Heart right ventricle (tissue), 16 donors: ENCODE results near the gene MRPL47. TPM values are rescaled to one million over a fixed set of nuclear protein-coding genes. Genes with fewer than 3 reads are reported as not detected.
A peak's percentile ranks its signal among the peaks of the same experiment; 100 is the strongest.

Source experiments
- ATAC-seq, 8 donors: fragments of 200-7000 bp; cut with Tn5 transposase; one replicate each; pipeline ENCODE4 v1.9.1; 2020; ENCODE audit warnings: mild to moderate bottlenecking in 8 of 8, moderate library complexity in 8 of 8, moderate number of reproducible peaks in 1 of 8
- DNase-seq, 2 donors: peaks; one replicate each; pipeline ENCODE4 v3.0.0-alpha.2; 2020
- H3K27ac ChIP-seq, 10 donors: fragments of 200-600 bp; sonication (generic) in 2 of 10; one replicate each; pipeline versions ENCODE4 v1.5.0 to v1.8.0; 2020 to 2022; ENCODE audit warnings: mild to moderate bottlenecking in 3 of 10
- H3K27me3 ChIP-seq, 7 donors: fragments of 200-600 bp; one replicate each; pipeline ENCODE4 v1.8.0; 2021 to 2022; ENCODE audit warnings: mild to moderate bottlenecking in 2 of 7
- H3K36me3 ChIP-seq, 9 donors: fragments of 200-600 bp; sonication (generic) in 1 of 9; one replicate each; pipeline versions ENCODE4 v1.5.0 to v1.8.0; 2020 to 2022; ENCODE audit warnings: mild to moderate bottlenecking in 2 of 9
- H3K4me1 ChIP-seq, 9 donors: fragments of 200-600 bp; sonication (generic) in 1 of 9; one replicate each; pipeline versions ENCODE4 v1.5.0 to v1.8.0; 2020 to 2022; ENCODE audit warnings: mild to moderate bottlenecking in 4 of 9
- H3K4me3 ChIP-seq, 10 donors: fragments of 200-600 bp; sonication (generic) in 2 of 10; one replicate each; pipeline versions ENCODE4 v1.5.0 to v1.8.0; 2020 to 2022; ENCODE audit warnings: mild to moderate bottlenecking in 7 of 10, moderate library complexity in 2 of 10
- H3K9me3 ChIP-seq, 11 donors: fragments of 200-600 bp in 10 of 11; sonication (generic) in 2 of 11; one replicate each; pipeline versions ENCODE4 v1.5.0 to v1.8.0; 2013 to 2022; ENCODE audit warnings: mild to moderate bottlenecking in 2 of 11, control low read depth in 1 of 11, moderate library complexity in 1 of 11
- WGBS, 2 donors: extraction: QIAGEN DNeasy Blood & Tissue Kit; methylation state at CpG; one replicate each; pipeline ENCODE4 v1.1.7; 2013; ENCODE audit warnings: inconsistent platforms in 1 of 2; 5-methylcytosine and 5-hydroxymethylcytosine counted together
- intact Hi-C, 10 donors: fragments of 100-400 bp; cut with DNase I; formaldehyde crosslinking; loops; one replicate each; pipeline versions ENCODE4 v1.11.1 to v1.14.2; 2022
- polyA plus RNA-seq, 2 donors: library from polyadenylated mRNA; stranded (reverse); fragments of 200-250 nt; gene quantifications; one replicate each; pipeline ENCODE4 v1.2.3, GENCODE V29; 2013
- total RNA-seq, 10 donors: library from RNA; stranded (reverse); fragmentation: NEBNext Ultra II Directional in 3 of 10; extraction: Animal tissue kit (Norgen Biotek cat#: 25700) in 3 of 10; gene quantifications; one replicate each; pipeline versions ENCODE4 v1.2.1 to v1.2.4, GENCODE V29; 2021 to 2023
- TF ChIP-seq, protein P1 (sequence below), 9 donors: fragments of 200-600 bp; sonication (generic) in 2 of 9; IDR thresholded peaks; one replicate each; pipeline versions ENCODE4 v1.5.0 to v1.8.0; 2021 to 2022; ENCODE audit warnings: antibody characterized with exemption in 9 of 9, mild to moderate bottlenecking in 5 of 9, moderate library complexity in 1 of 9
- donor health status: Arrhythmogenic right ventricular cardiomyopathy.
- donor health status: ischemic (EF 13 %, LVEDD 7.1; RV severe dilation, severe dysfunction).
- donor health status: healthy with polysubstance abuse.
- donor health status: DM: no; HTN: yes; CAD: no.
- donor health status: DM: no; HTN: no; CAD: no.
- donor health status: ischemic (EF 25% LVEDD 6.9; RV normal size, moderate dysfunction).
- donor health status: ischemic (EF 25% LVEDD 5.7; RV mildly dilated, moderate dysfunction).
- donor health status: healthy.
- donor health status: DM: yes; HTN: yes; CAD: no.
- donor health status: Ischemic cardiomyopathy.
- donor health status: ischemic (EF 35%, LVEDD 5.7; RV mildly dilated, moderate dysfunction).
- donor health status: nonischemic (EF 11% LVEDD 7.7; RV severe dilation, severe dysfunction).
- donor health status: DM: yes; HTN: yes; CAD: no.
- donor health status: PGD.
- donor health status: ischemic (EF 29% LVEDD 5.4; RV normal size, mild dysfunction).
- donor health status: nonischemic (EF 23%, LVEDD 6.1; RV moderate dilation, normal function).

The MRPL47 gene
- total and polyA plus RNA-seq, 12 donors, result 44.3 to 160 (median 53.1) TPM

DNA sequence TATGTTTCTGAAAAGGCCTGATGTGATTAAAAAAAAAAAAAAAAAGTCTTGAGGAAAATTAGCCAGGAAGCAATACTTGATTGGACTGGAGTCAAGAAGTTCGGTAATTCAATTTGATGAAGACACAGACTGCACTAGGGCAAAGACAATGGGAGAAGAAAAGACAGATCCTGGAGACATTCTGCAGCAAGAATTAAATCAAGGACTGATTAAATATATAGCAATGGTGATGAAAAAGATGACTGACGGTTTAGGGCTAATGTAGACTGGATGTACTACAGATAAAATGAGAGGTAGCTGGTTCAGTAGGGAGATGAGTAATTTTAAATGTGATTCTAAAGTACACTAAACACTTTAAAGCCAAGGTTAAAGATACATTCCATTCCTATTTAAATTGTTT is 13.8 kb downstream of the MRPL47 start:
- TF ChIP-seq, protein P1, sequence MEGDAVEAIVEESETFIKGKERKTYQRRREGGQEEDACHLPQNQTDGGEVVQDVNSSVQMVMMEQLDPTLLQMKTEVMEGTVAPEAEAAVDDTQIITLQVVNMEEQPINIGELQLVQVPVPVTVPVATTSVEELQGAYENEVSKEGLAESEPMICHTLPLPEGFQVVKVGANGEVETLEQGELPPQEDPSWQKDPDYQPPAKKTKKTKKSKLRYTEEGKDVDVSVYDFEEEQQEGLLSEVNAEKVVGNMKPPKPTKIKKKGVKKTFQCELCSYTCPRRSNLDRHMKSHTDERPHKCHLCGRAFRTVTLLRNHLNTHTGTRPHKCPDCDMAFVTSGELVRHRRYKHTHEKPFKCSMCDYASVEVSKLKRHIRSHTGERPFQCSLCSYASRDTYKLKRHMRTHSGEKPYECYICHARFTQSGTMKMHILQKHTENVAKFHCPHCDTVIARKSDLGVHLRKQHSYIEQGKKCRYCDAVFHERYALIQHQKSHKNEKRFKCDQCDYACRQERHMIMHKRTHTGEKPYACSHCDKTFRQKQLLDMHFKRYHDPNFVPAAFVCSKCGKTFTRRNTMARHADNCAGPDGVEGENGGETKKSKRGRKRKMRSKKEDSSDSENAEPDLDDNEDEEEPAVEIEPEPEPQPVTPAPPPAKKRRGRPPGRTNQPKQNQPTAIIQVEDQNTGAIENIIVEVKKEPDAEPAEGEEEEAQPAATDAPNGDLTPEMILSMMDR (IDR thresholded peaks at IDR 0.05), result no peak
- H3K9me3 ChIP-seq, result no peaks in the 10 kb centered on the region
- WGBS, 2 donors, result 56 to 58% methylated on average over 2 of the region's 2 CpGs
- H3K27ac ChIP-seq, result peak overlapping the region in 2 of 10 donors; percentile 13 to 14
- no peaks in the 10 kb centered on the region for H3K27me3 ChIP-seq
- no peak overlapping the region for H3K4me3 ChIP-seq
- peaks cover 0 to 100% (median 58%) of the 10 kb centered on the region in 9 donors for H3K36me3 ChIP-seq
- ATAC-seq (no peak), DNase-seq (no peak)
- peaks cover 0 to 25% (median 4%) of the 10 kb centered on the region in 9 donors for H3K4me1 ChIP-seq
- intact Hi-C loops, result no loop called here

DNA sequence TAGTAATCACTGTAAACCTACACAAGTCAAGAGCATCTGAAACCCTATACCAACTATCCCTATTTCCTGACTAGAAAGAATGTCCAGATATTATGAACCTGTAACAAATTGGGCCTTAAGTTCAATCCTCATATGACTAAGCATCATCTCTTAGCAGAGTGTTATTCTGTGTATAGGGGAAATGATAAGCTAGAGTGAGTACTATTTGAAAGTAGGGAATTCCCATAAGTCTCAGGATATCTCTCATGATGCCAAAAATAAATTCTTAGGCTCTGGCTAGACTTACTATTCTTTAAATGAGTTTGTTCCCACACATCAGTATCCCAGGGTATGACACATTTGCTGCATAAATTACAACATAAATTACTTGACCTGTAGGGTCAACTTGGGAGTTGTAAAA is 15.3 kb downstream of the MRPL47 start:
- intact Hi-C loops, result no loop called here
- H3K4me1 ChIP-seq, result peaks cover 0 to 25% (median 4%) of the 10 kb centered on the region in 9 donors
- ATAC-seq (peak in 1 of 8 donors; percentile 35), DNase-seq (no peak)
- H3K9me3 ChIP-seq, result no peaks in the 10 kb centered on the region
- peaks cover 0 to 100% (median 58%) of the 10 kb centered on the region in 9 donors for H3K36me3 ChIP-seq
- no peak overlapping the region for H3K4me3 ChIP-seq
- TF ChIP-seq, protein P1 (IDR thresholded peaks at IDR 0.05), result no peak
- no peak overlapping the region for H3K27ac ChIP-seq
- H3K27me3 ChIP-seq, result no peaks in the 10 kb centered on the region

DNA sequence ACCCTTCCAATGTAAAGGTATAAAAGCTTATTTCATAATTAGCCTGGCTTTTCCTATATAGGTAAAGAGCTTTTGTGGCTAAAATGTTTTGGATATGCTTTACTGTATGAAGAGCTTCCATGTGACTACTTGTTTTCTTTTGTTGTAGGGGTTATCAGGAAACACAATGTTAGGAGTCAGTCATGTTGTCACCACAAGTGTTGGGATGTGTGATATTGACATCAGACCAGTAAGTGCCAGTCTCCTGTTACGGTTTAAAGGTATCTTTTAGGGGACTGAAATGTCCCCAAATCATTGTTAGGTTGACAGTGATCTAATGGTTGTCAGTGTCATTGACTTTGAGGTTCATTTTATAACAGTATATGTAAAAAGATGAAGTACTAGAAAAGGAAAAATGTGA is 23.4 kb downstream of the MRPL47 start:
- Histone ChIP-seq H3K27ac (no peak overlapping the region), H3K27me3 (no peaks in the 10 kb centered on the region), H3K9me3 (no peaks in the 10 kb centered on the region), H3K4me1 (no peaks in the 10 kb centered on the region), H3K36me3 (peaks cover 0 to 100% (median 44%) of the 10 kb centered on the region in 9 donors), H3K4me3 (no peak overlapping the region)
- TF ChIP-seq, protein P1 (IDR thresholded peaks at IDR 0.05), result no peak
- DNase-seq (no peak), ATAC-seq (no peak)
- intact Hi-C loops, result no loop called here
- 69 to 72% methylated on average over 1 of the region's 1 CpG for WGBS, 2 donors

DNA sequence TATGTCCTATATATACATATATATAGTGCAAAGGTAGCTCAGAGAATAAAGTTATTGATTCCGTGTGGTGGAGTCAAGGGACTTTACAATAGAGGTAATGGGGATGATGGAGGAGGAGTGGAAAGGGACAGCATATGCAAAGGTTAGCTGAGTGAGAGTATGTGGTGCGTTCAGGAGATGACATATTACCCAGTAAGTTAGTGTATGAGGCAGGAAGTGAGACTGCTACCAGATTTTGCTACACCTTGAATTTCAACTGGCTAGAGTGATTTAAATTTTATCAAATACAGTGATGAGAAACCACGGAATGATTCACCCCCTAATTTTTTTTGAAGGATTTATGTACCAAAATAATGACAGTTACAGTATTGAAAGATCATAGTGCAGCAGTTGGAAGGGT is 38.9 kb downstream of the MRPL47 start:
- ATAC-seq (no peak), DNase-seq (no peak)
- intact Hi-C loops, result loop anchor here in 1 of 10 donors (10.0 kb wide), 1 partner anchor 211 kb away; no protein-coding TSS in a partner anchor
- no peaks in the 10 kb centered on the region for H3K9me3 ChIP-seq
- TF ChIP-seq, protein P1 (IDR thresholded peaks at IDR 0.05), result no peak
- no peak overlapping the region for H3K4me3 ChIP-seq
- 82 to 87% methylated on average over 3 of the region's 3 CpGs for WGBS, 2 donors
- peaks cover 0 to 15% (median 0%) of the 10 kb centered on the region in 9 donors for H3K36me3 ChIP-seq
- H3K27me3 ChIP-seq, result no peaks in the 10 kb centered on the region
- peaks cover 0 to 20% (median 15%) of the 10 kb centered on the region in 9 donors for H3K4me1 ChIP-seq
- H3K27ac ChIP-seq, result no peak overlapping the region
